ENCODE measurements around the gene VPS9D1.
A peak's percentile ranks its signal among the peaks of the same experiment; 100 is the strongest.

The VPS9D1 gene

DNA sequence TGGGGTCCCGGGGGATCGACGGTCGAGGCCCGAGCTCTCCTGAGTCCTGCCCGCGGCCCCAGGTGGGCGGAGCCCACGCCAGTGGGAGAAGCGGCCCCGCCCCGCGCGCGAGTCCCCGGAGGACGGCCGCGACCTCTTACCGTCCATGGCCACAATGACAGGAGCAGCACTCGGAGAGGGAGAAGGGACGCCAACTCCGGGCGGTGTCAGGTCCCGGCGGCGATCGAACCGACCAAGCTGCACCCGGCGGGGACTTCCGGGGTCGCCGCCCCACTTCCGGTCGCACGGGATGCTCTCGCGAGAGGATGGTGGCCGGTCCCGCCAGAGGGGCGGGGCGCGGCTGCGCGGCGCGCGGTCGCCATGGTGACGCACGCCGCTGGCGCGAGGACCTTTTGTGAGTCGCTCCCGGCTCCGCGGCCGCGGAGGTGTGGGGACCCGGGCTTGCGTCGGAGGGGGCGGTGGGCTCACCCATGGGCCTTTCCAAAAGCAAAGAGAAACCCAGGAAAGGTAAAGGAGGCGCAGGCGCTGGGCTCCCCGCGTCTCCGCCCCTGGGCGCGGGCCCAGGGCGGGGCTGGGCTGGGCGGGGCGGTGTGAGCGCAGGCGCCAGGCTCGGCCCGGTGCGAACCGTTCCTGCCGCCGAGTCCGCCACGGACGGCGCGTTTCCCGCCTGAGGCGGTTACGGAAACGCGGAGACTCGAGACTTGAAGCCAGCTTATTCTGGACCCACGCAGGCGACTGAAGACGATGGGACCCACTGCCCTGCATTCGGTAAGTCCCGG, 63.1 kb downstream of the VPS9D1 start, which contains the start of the genes CHMP1A and SPATA33:
CHMP1A (minus strand) TSS at position 267 of the 779 bp plus-strand sequence; CDS start at position 147, 120 bp downstream.
SPATA33 (plus strand) TSS at position 395 of the 779 bp plus-strand sequence; CDS start at position 471, 76 bp downstream.
- peak; percentile 95 for DNase-seq
